ENCODE measurements around the gene HMX1. TPM values are rescaled to one million over a fixed set of nuclear protein-coding genes. Genes with fewer than 3 reads are reported as not detected.

HMX1 gene
- total and polyA plus RNA-seq, 2 experiments from 2014 or later: not detected

GRCh38 chr4:8851321-8852117 lies 20.1 kb downstream of the HMX1 start:
- Histone ChIP-seq H3K27ac (no peak overlapping the region), H3K9me2 (replicated peaks; ENCODE audit: insufficient read depth) (no peaks in the 10 kb centered on the region), H3K4me3 (no peak overlapping the region), H3K27me3 (peaks cover 68% of the 10 kb centered on the region), H3K4me2 (no peak overlapping the region), H3K36me3 (replicated peaks; ENCODE audit: insufficient read depth, low read depth) (no peaks in the 10 kb centered on the region), H3K4me1 (ENCODE audit: insufficient read depth) (no peaks in the 10 kb centered on the region), H2AFZ (no peak overlapping the region), H3K9me3 (ENCODE audit: low read depth) (no peaks in the 10 kb centered on the region), H4K20me1 (ENCODE audit: insufficient read depth, poor library complexity, severe bottlenecking) (no peaks in the 10 kb centered on the region), H3K79me2 (no peaks in the 10 kb centered on the region)
- no peak for TF ChIP-seq CTCF (IDR thresholded peaks at IDR 0.05; ENCODE audit: poor library complexity)
- TF ChIP-seq EZH2 (IDR thresholded peaks at IDR 0.05; ENCODE audit: borderline replicate concordance): no peak
- no peak for TF ChIP-seq EZH2phosphoT487 (IDR thresholded peaks at IDR 0.05; ENCODE audit: low read depth, severe bottlenecking, unreplicated experiment)
- DNase-seq (ENCODE audit: low spot score): no peak
- 89% methylated on average over 20 of the region's 20 CpGs for WGBS (ENCODE audit: low lambda C conversion rate, missing lambda C conversion rate)

GRCh38 chr4:8850830-8851188 lies 20.8 kb downstream of the HMX1 start:
- DNase-seq (ENCODE audit: low spot score): no peak
- no peaks in the 10 kb centered on the region for H3K36me3 ChIP-seq (replicated peaks; ENCODE audit: insufficient read depth, low read depth)
- H4K20me1 ChIP-seq (ENCODE audit: insufficient read depth, poor library complexity, severe bottlenecking): no peaks in the 10 kb centered on the region
- peaks cover 63% of the 10 kb centered on the region for H3K27me3 ChIP-seq
- H3K9me2 ChIP-seq (replicated peaks; ENCODE audit: insufficient read depth): no peaks in the 10 kb centered on the region
- H3K4me1 ChIP-seq (ENCODE audit: insufficient read depth): no peaks in the 10 kb centered on the region
- no peaks in the 10 kb centered on the region for H3K9me3 ChIP-seq (ENCODE audit: low read depth)
- H3K79me2 ChIP-seq: no peaks in the 10 kb centered on the region
- TF ChIP-seq EZH2 (IDR thresholded peaks at IDR 0.05; ENCODE audit: borderline replicate concordance) (no peak), CTCF (IDR thresholded peaks at IDR 0.05; ENCODE audit: poor library complexity) (no peak), EZH2phosphoT487 (IDR thresholded peaks at IDR 0.05; ENCODE audit: low read depth, severe bottlenecking, unreplicated experiment) (no peak)
- no peak overlapping the region for H2AFZ ChIP-seq
- no peak overlapping the region for H3K4me3 ChIP-seq
- no peak overlapping the region for H3K4me2 ChIP-seq
- 72% methylated on average over 8 of the region's 8 CpGs for WGBS (ENCODE audit: low lambda C conversion rate, missing lambda C conversion rate)
- no peak overlapping the region for H3K27ac ChIP-seq

GRCh38 chr4:8850074-8850829 lies 21.4 kb downstream of the HMX1 start:
- WGBS (ENCODE audit: low lambda C conversion rate, missing lambda C conversion rate): 88% methylated on average over 22 of the region's 23 CpGs
- no peak for DNase-seq (ENCODE audit: low spot score)
- H3K27me3 ChIP-seq: peaks cover 63% of the 10 kb centered on the region

More at GRCh38 chr4:8850074-8850829, 21.4 kb downstream of the HMX1 start:
- Histone ChIP-seq H4K20me1 (ENCODE audit: insufficient read depth, poor library complexity, severe bottlenecking) (no peaks in the 10 kb centered on the region), H3K36me3 (replicated peaks; ENCODE audit: insufficient read depth, low read depth) (no peaks in the 10 kb centered on the region), H3K9me2 (replicated peaks; ENCODE audit: insufficient read depth) (no peaks in the 10 kb centered on the region), H2AFZ (no peak overlapping the region), H3K4me2 (no peak overlapping the region), H3K4me1 (ENCODE audit: insufficient read depth) (no peaks in the 10 kb centered on the region), H3K79me2 (no peaks in the 10 kb centered on the region), H3K4me3 (no peak overlapping the region), H3K9me3 (ENCODE audit: low read depth) (no peaks in the 10 kb centered on the region), H3K27ac (no peak overlapping the region)
- TF ChIP-seq EZH2phosphoT487 (IDR thresholded peaks at IDR 0.05; ENCODE audit: low read depth, severe bottlenecking, unreplicated experiment) (no peak), EZH2 (IDR thresholded peaks at IDR 0.05; ENCODE audit: borderline replicate concordance) (no peak), CTCF (IDR thresholded peaks at IDR 0.05; ENCODE audit: poor library complexity) (no peak)

All from hepatocyte (in vitro differentiated cells).